Epithelial cell of esophagus (primary cell): ENCODE results near the gene TFEB.
A peak's percentile ranks its signal among the peaks of the same experiment; 100 is the strongest.

Source experiments
- DNase-seq: peaks from one replicate; pipeline ENCODE4 v3.0.0; 2010; ENCODE audit warnings: low read depth
- H3K4me3 ChIP-seq: 2 replicates; pipeline ENCODE4 v1.5.1; 2011; ENCODE audit warnings: mild to moderate bottlenecking, low read length, control low read depth
- TF ChIP-seq, protein P1 (sequence below): IDR thresholded peaks from 2 replicates; pipeline ENCODE4 v1.5.1; 2011; ENCODE audit warnings: low read depth, mild to moderate bottlenecking, low read length, control low read depth, inconsistent platforms; ENCODE audit not compliant: insufficient read depth; ENCODE audit errors: missing control alignments

Gene TFEB

GRCh38 chr6:41716516-41717391 is 18.7 kb downstream of the TFEB start:
- no peak overlapping the region for H3K4me3 ChIP-seq
- TF ChIP-seq, protein P1, sequence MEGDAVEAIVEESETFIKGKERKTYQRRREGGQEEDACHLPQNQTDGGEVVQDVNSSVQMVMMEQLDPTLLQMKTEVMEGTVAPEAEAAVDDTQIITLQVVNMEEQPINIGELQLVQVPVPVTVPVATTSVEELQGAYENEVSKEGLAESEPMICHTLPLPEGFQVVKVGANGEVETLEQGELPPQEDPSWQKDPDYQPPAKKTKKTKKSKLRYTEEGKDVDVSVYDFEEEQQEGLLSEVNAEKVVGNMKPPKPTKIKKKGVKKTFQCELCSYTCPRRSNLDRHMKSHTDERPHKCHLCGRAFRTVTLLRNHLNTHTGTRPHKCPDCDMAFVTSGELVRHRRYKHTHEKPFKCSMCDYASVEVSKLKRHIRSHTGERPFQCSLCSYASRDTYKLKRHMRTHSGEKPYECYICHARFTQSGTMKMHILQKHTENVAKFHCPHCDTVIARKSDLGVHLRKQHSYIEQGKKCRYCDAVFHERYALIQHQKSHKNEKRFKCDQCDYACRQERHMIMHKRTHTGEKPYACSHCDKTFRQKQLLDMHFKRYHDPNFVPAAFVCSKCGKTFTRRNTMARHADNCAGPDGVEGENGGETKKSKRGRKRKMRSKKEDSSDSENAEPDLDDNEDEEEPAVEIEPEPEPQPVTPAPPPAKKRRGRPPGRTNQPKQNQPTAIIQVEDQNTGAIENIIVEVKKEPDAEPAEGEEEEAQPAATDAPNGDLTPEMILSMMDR, result no peak

GRCh38 chr6:41715795-41716515 is 19.5 kb downstream of the TFEB start:
- no peak for DNase-seq
- no peak overlapping the region for H3K4me3 ChIP-seq
- TF ChIP-seq, protein P1, result no peak

More at GRCh38 chr6:41716516-41717391, 18.7 kb downstream of the TFEB start:
- no peak for DNase-seq

DNA sequence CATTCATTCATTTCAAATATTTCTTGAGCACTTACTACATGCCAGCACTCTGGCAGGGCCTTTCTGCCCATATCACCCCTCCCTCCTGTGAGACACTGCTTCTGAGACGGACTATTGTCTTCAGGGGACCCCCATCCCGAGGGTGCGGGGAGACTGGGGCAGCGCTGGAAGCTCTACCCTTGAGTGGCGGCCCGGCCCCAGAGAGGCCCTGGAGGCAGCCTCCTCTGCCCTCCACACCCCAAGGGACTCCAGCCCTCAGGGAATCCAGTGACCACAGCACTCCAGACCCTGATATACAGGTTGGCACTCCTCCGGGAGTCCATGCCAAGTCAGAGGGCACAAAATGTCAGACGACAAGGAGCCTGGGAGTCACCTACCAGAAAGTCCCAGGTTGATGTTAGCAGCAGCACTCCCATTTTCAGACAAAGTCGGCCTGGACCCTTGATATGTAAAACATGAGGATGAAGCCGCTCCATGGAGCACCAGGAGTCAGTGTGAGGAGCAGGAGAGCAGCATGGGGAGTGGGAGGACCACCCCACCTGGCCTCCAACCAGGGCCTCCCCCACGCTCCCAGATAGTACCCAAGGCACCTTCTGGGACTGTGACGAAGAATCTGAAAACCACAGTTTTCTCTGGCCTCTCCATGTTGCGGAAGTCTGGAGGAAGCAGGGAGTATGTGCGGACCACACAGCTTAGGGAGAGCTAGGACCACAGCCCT is 20.7 kb downstream of the TFEB start:
- no peak for DNase-seq
- H3K4me3 ChIP-seq, result no peak overlapping the region
- TF ChIP-seq, protein P1, result no peak

GRCh38 chr6:41713650-41714291 is 21.6 kb downstream of the TFEB start:
- no peak overlapping the region for H3K4me3 ChIP-seq
- DNase-seq, result peak; percentile 81
- TF ChIP-seq, protein P1, result no peak

DNA sequence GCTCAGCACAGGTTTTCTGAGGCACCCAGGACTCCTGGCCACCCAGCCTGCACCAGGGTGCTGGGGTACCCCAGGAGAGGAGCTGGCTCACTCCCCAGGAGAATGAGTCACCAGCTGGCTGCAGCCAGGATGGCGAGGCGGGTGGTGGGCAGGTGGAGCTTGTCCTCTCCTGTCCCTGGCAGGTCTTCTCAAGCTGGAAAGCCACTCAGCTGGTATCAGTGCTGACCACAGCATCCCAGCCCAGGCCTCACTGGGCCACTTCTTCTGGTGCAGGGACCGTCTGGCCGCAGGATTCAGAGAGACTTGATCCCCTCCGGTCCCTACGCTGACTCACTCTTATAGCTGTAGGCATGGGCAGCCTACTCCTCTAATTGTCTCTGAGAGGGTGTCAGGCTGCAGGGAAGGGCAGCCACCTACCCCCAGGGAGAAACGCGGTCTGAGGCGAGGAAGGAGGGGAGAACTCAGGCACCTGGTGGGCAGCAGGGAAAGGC is 22.2 kb downstream of the TFEB start:
- TF ChIP-seq, protein P1, result no peak
- peak; percentile 88 for DNase-seq
- no peak overlapping the region for H3K4me3 ChIP-seq

GRCh38 chr6:41712651-41713103 is 22.7 kb downstream of the TFEB start:
- TF ChIP-seq, protein P1, result peak; percentile 15
- H3K4me3 ChIP-seq, result no peak overlapping the region
- DNase-seq, result no peak
